GM19467 (cell line): Measurements from ENCODE around the gene CD151.

ENCODE experiments used
- ATAC-seq: cut with Tn5 transposase; IDR thresholded peaks from one replicate; pipeline ENCODE4 v1.9.1; 2021; ENCODE audit warnings: mild to moderate bottlenecking, moderate library complexity; ENCODE audit not compliant: unreplicated experiment

Gene CD151

DNA sequence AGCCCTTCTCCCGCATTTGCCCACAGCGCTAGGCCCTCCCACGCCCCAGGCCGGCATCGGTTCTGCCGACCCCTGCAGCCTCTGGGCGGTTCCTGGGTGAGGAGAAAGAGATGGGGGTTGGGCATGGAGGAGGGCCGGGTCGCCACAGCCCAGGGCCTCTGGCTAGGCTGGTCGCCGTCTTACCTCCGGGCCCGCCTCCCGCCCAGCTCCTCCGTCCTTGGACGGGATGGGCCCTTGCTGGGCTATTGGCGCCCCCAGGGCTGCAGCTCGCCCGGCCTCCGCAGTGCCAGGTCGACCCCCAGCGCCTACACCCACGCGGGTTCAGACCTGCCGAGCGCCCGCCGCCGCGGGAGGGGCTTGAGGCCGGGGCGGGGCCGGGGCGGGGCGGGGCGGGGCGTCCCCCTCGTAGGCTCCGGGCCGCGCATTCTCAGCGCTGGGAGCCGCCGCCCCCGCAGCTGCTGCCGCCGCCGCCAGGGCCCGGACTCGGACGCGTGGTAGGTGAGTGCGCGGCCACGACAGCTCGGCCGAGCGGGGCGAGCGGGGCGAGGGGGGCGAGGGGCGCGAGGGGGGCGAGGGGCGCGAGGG, at the start of gene CD151:
TSS of gene CD151 (plus strand) at position 424 of the 585 bp plus-strand sequence. CDS start 3,118 bp downstream, outside the sequence.
- ATAC-seq, result no peak

DNA sequence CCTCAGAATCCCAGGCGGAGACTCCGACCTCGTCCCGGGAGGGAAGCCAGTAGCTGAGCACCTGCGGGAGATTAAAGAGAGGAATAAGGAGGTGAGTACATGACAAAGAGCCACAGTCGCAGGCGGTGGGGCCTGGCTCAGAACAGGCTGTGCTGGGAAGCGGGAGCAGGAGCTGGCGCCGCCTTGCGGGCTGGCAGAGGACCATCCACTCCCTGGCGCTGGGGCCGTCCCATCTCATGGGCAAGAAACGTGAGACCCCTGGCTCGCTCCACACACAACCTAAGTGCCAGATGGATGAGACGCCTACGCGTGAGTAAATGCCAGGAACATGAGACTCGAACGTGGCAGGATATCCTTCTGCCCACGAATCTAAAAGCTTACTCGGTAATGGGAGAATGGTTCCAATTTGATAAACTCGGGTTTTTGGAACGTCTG, 49.2 kb upstream of the CD151 start:
- no peak for ATAC-seq

DNA sequence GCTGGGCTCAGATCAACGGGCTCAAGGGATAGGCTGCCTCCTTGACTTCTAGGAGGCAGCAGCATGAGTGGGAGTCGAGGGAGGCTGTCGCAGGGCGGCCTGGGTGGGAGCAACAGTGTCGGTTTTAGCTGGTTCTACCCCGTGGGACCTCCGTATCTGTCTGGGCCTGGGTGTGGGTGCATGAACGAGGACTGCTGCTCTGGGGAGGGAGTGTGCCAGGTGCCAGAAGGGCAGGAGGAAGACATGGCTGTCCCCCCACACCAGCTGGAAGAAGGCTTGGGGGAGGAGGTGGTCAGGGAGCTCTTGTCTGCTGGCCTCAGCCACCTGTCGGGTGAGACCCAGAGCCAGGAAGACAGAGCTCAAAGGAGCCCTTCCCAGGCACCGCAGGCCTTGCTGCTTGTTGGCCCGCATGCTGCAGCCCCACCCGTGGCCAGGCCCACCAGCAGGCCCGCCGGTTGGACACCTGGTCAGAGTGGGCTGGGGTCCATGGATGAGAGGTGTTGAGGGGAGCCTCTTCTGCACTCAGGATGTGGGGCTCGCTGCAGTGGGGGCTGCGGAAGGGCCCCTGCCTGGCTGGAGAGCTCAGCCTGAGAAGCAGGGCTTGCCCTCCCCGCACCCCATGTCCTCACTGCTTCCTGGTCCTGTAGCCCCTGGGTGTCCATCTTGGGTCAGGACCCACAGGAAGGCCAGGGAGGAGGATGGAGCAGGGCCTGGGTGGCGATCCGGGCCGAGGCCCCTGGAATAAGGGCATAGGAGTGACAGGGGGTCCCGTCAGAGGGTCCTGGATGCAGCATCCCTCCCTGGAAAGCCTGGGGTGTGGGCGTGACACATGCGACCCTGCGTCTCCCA, 46.3 kb upstream of the CD151 start:
- no peak for ATAC-seq

DNA sequence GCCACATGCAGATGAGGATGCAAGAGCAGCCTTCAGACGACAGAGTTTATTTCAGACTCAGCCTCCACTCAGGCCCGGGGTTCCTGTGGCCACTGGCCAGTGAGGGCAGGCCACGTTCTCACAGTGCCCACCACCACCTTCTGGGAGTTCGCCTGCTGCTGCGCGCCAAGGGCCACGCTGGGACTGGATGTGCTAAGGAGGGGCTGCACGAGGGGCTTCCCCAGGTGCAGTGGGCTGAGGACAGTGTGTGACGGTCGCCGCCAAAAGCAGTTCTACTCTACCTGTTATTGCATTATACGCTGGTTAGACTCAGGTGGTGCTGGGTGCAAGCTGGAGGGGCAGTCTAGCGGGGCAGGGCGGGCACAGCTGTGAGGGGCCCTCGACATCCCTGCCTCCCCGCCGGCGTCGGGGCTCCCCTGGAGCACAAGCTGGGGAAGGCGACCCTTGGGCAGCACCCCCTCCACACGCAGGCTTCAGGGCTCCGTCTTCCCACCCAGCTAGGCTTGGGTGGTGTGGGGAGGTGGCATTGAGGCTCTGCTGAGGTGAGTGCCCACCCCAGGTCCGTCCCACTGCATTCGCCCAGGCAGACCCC, 45.6 kb upstream of the CD151 start:
- no peak for ATAC-seq

DNA sequence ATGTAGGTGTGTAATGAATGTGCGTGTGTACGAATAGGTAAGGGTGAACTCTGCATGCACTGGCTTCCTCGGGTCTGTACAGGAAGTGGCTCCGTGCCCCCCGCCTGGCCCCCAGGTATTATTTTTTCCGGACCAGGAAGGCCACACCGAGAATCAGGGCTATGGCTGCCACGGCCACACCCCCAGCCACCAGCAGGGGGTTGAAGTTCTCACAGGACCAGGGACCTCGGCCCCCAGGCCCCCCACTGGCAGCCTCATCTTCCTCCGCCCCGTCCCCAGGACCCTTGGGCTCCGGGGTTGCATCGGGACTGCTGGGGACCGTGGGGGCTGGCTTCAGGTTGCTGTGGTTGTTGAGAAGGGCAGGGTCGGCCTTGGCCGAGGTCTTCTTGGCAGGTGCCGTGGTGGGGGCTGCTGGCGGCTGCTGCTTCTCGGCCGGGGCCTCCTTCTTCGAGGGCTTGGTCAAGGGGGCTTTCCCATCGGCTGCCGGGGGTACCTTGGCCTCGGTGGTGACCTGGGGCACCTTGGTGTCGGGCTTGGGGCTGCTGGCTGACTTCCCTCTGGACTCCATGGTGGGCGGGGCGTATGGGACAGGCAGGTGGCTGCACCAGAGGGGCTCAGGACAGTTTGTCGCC, 44.6 kb upstream of the CD151 start:
- ATAC-seq, result no peak

DNA sequence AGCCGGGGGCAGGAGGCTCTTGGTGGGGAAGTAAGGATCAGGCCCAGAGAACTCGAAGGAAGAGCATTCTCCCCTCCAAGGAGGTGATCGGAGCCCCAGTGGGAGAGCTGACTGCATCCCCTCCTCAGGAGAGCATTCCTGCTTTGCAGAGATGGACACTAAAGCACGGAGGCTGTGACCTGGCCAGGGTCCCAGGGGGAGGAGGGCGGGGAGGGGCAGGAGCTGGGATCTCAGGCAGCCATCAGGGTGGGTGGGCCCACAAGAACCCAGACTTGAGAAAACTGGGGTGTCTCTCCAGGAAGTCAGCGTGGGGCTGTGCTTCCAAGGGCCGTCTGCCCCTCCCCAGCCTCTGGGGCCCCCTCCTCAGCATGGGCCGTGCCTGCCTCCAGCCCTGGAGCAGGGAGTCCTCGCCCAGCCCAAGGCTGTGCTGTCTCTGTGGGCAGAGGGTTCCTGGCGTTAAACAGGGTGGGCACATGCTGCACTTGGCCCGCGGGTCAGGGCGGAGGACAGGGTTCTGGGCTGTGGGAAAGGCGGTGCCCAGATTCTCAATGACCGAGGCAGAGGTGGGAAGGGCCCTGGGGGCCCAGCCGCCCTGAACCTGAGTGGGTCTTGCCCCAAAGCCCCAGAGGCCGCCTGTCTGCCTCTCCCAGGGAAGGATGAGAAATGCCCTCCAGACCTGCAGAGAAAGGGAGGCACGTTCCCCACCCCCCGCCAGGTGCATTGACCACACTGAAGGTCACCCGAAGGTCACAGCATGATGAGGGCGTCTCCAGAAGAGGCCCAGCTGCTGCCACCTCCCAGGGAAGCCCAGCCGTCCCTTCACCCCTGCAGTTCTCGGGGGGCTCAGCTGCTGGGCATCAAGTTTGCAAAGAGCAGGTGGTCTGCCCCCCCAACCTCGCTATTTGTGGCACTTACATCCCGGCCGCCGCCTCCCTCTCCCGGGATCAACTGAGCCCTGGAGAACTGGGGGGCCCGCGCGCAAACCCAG, 43.5 kb upstream of the CD151 start:
- ATAC-seq, result no peak

DNA sequence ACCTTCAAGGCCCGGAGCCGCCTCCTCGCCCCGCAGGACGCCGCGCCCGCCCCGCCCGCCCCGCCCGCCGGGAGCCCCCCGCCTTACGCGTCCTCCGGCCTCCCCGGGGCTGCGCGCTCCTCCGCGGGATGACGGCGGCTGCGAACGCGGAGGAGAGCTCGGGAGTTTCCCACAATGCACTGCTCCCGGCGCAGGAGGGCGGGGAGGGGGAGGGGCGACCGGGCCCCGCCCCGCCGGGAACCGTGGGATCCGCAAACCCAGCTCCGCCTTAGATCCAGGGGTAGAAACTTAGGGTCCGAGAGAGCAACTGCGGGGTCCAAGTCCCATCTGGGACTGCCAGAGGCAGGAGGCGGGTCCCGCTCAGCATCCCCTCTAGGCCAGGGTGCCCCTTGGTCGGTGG, 42.8 kb upstream of the CD151 start, which contains the start of gene CEND1:
TSS of gene CEND1 (minus strand) at position 148 of the 400 bp plus-strand sequence. CDS start 1,514 bp downstream, outside the sequence.
- ATAC-seq, result no peak

DNA sequence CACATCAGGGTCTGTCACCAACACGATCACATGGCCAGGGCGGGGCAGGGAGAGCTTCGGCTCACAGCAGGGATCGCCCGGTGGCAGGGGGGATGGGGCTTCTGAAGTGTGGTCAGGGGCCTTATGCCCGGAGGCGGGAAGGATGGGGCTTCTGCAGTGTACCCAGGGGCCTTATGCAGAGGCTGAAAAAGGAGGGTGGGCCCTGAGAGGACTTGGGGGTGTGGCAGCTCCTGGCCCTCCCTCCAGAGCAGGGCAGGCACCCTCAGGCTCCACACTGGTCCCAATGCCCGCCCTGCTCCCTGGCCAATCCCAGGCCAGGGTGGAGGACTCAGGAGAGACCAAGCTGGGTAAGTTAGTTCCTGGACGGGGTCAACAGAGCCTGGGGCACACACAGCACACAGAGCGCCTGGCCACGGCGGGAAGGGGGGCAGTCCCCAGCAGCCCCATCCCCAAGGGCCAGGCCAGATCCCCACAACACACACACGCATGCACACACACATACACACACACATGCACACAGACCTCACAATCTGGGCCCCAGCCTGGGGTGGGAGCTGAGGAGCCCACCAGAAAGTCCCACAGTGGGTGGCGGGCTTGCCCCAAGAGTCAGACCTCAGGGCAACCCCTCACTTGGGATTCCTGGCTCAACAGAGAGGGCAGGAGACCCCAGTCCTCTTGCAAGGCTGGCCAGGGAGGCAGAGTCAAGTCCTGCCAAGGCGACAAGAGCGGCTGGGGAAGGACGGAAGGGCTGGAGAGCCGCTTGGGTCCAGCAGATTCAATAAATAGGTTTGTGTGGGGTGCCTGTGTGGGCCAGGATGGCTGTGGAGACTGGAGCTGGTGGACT, 41.8 kb upstream of the CD151 start:
- no peak for ATAC-seq

DNA sequence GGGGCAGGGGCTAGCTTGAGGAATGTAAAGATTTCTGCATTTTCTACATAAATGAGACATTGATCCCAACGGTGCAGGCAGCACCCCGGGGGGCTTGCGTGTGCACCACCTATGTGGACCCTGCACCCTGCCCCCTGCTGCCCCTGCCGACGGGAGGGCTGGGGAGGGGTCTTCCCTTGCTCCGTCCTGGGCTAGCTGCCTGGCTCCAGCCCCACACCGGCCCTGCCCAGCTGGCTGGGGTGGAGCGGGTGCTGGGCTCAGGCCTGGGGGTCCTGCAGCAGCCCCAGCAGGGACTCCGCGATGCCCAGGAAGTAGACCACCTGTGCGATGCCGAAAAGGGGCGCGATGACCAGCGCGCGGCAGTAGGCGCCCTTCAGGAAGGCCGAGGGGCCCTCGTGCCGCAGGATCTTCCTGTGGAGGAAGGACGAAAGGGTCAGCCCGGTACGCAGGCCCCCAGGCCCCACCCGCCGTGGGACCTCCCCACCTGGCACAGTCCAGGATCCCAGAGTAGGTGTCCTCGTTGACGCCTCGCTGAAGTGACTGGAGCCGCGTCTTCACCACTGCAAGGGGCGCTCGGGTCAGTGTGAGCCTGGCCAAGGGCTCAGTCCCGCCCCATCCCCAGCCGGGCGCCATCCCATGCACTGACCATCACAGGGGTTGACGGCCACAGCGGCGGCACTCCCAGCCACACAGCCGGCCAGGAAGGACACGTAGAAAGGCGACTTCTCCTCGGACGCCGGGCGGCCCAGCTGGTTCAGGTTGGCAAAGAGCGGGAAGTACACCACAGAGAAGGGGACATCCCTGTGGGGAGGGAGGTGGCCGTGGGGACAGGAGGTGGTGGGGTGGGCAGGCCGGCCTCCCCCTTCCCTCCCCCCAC, 40.9 kb upstream of the CD151 start:
- ATAC-seq, result no peak

DNA sequence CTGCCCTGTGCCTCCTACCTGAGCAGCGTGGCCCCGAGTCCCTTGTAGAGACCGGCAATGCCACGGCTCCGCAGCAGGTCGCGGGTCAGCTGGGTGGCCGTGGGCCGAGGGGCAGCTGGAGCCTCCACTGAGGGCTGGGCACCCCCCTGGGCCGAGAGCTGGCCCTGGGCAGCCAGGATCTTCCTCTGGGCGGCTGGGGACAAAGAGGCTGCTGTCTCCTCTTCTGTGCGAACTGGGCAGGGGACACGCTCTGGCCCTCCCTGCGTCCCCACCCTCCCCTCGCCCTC, 40.3 kb upstream of the CD151 start:
- ATAC-seq, result no peak

DNA sequence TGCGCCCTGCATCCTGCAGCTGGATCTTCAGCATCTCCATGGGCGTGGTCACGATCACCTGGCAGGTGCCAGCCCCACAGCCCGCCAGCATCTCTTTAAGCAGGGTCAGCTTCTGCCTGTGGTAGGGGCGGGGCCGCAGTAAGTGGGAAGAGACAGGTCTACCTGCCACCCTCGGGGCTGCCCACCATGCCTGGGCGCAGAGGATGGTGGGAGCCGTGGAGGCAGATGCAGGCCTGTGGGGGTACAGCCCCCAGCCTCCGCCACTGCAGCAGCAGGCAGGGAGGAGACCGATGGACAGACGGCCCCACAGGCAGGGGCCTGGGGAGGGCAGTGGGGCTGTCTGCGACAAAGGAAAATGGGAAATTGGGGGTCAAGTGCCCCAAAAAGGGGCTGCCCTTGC, 39.9 kb upstream of the CD151 start:
- ATAC-seq, result no peak

DNA sequence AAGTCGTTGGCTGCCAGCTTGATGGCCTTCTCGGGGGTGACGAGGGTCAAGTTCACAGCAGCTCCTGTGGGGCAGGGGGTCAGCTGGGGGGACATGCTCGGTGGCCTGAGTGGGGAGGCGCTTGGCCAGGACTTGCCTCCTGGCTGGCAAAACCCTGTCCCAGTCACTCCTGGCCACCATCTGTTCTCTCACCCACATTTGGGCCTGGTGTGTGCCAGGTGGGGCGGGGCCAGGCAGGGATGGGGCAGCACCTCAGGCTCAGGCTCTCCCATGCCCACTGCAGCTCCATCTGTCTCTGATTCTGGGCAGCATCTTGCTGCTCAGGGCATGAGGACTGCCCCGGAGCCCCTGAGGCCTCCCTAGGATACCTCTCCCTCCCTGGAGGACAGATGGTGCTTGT, 39.2 kb upstream of the CD151 start:
- no peak for ATAC-seq

DNA sequence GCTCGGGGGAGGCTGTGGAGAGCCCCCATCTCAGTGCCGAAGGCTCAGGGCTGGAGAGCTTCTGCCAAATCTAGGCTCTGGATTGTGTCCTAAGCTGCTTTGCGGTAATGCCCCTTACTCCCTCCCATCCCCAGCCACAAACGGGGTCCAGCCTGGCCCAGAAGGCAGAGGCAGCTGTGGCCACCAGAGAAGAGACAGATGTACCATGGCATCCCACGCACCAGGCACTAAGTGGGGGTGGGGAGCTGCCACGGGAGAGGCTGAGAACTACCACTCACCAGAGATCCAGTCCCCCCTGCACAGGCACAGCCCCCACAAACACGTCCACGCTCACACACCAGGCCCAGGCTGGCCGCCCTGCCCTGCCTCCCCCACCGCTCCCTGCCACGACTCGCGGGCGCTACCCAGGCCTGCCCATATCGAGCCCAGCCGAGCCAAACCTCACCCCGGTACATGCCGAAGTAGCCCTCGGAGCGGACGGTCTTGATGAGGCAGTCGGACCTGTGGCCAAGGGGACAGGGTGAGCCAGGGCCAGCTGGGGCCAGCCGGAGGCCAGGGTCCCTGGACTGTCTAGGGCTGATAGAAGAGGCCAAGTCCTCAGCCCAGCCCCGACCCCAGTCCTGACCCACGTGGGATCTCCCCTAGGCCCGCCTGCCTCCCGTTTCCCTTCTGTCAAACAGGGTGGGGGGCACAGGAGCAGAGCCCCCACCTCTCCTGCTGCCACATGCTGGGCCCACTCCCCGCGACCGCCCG, 38.6 kb upstream of the CD151 start:
- ATAC-seq, result no peak

DNA sequence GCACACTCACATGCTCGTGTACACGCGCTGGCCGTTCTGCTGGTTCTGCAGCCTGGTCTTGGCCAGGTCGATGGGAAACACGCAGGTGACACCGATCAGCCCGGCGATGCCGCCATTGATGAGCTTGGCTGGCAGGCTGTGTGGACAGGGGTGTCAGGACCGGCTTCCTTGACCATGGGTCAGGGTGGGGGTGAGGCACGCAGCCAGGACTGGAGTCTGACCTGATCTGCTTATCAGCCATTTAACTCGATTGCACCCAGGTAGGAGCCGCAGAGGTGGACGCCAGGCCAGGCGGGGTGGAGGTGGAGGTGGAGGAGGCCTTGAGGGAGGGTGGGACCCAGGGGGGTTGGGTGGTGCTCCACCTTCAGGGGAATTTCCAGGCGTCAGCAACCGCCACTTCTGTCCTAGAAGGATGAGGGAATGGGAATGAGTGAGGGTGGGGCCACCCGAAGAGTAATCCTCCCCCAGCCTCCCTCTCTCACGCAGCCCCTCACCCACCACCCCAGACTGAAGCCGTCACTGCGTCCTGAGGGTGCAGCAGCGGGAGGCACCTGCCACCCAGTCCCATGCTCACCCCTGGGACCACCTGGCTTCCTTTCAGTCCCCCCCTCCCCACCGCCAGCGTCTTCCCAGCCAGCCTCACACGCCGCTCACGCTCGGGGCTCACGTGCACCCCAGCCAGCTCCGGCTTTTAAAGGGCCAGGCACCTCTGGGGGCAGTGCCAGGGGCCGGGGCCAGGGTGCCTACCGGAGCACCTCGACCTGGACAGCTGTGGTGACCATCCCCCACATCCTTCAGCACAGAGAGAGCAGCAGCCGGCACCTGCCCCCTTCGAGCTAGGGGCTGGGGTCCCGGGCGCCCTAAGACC, 37.8 kb upstream of the CD151 start:
- ATAC-seq, result no peak

DNA sequence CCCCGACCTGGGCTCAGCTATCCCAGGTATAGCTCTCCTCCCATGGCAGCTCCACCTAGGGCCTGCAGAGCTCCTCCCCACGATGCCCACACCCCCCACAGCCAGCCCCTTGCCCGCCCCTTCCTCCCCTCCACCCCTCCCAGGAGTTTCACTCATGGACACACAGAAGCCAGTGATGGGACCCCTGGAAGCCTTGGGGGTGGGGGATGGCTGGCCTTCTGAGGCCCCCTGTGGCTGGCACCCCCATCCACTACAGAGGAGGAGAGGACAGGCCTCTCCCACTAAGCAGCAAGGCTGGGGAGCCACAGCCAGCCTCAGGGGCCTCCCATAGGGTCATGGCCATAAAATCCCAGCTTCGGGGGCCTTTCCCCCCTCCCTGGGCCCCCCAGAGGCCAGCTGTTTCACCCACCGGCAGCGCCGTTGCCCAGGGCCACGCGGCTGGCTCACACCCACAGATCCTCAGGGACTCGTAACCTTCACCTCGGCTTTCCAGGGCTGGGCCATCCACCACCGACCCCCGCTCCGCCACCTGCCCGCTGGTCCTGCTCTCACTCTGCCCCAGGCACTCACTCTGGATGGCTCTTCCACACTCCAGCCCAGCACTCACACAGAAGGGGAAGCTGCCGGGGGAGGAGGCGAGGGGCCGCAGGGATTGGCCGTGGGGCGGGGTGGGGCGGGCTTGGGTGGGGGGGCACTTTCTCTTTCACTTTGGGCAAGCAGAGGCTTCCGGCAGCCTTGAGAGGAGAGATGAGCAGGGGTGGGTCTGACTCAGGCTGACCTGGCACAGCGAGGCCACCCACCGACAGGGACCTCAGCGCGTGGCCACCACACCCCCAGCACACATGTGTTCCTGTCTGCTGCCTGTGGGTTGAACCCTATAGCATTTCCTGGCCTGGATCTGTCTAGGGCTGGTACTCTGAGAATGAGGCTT, 36.9 kb upstream of the CD151 start:
- ATAC-seq, result peak; percentile 35
